GM12878 (cell line): Measurements from ENCODE around the gene DCTN1. TPM values are rescaled to one million over a fixed set of nuclear protein-coding genes. Genes with fewer than 3 reads are reported as not detected.

Source experiments
- BACH1 ChIP-seq: fragments of 450-650 bp; IDR thresholded peaks from 2 replicates; pipeline ENCODE4 v1.6.1; 2017; ENCODE audit warnings: mild to moderate bottlenecking, borderline replicate concordance
- CEBPB ChIP-seq, 2 experiments: fragments of 150-350 bp in 1 of 2; IDR thresholded peaks; 2 replicates each; pipeline ENCODE4 v1.6.1; 2012 to 2014; ENCODE audit warnings: low read depth in 2 of 2, low read length in 2 of 2, borderline replicate concordance in 1 of 2, inconsistent platforms in 1 of 2
- IKZF2 ChIP-seq, 2 experiments: fragments of 450-650 bp; IDR thresholded peaks; 2 replicates each; pipeline ENCODE4 v1.6.1; 2017; ENCODE audit warnings: mild to moderate bottlenecking in 2 of 2, moderate library complexity in 2 of 2
- JUNB ChIP-seq: IDR thresholded peaks from 2 replicates; pipeline ENCODE4 v1.6.1; 2016; ENCODE audit warnings: antibody characterized with exemption, mild to moderate bottlenecking
- MTA3 ChIP-seq: IDR thresholded peaks from 2 replicates; pipeline ENCODE4 v1.6.1; 2012; ENCODE audit warnings: low read length, inconsistent platforms, borderline replicate concordance
- SIX5 ChIP-seq: IDR thresholded peaks from 2 replicates; pipeline ENCODE4 v1.6.1; 2011; ENCODE audit warnings: mild to moderate bottlenecking, low read depth, low read length, moderate library complexity; ENCODE audit not compliant: severe bottlenecking
- polyA plus RNA-seq, 11 experiments: library from polyadenylated mRNA; depleted of rRNA in 4 of 11; unstranded in 6 of 11; stranded (reverse) in 5 of 11; fragments of >200 nt; fragmentation: Nextera tagmentation in 4 of 11; fragmentation: Illumina TruSeq in 1 of 11; extraction: Ambion mirVana in 4 of 11; extraction: Trizol in 1 of 11; gene quantifications; 1 replicate in 1 of 11; 2 replicates in 10 of 11; pipeline versions ENCODE4 v1.2.1 to v1.2.3, GENCODE V29; 2011 to 2016; ENCODE audit warnings: inconsistent platforms in 2 of 11, missing spikeins in 2 of 11, low read depth in 1 of 11
- total RNA-seq, 4 experiments: library from RNA; depleted of rRNA in 3 of 4; stranded (reverse); fragments of >200 nt in 3 of 4; fragmentation: Illumina TruSeq in 1 of 4; extraction: Trizol in 1 of 4; gene quantifications; 2 replicates each; pipeline versions ENCODE4 v1.2.1 to v1.2.3, GENCODE V29; 2013 to 2021
- TF ChIP-seq, protein P1 (sequence below): IDR thresholded peaks from 2 replicates; pipeline ENCODE4 v1.6.1; 2012; ENCODE audit warnings: low read length, inconsistent platforms
- TF ChIP-seq, protein P2 (sequence below): fragments of 450-650 bp; IDR thresholded peaks from 2 replicates; pipeline ENCODE4 v1.6.1; 2017; ENCODE audit warnings: mild to moderate bottlenecking, low read depth, inconsistent platforms; ENCODE audit not compliant: poor library complexity, severe bottlenecking
- TF ChIP-seq, protein P3 (sequence below): fragments of 450-650 bp; IDR thresholded peaks from 2 replicates; pipeline ENCODE4 v1.6.1; 2017; ENCODE audit warnings: mild to moderate bottlenecking, moderate library complexity

The DCTN1 gene
- total and polyA plus RNA-seq, 10 of the 15 experiments (the other 5 are each of a cell fraction or from before 2014, with no cell fraction given), result 44.1 to 116 (median 64.8) TPM

DNA sequence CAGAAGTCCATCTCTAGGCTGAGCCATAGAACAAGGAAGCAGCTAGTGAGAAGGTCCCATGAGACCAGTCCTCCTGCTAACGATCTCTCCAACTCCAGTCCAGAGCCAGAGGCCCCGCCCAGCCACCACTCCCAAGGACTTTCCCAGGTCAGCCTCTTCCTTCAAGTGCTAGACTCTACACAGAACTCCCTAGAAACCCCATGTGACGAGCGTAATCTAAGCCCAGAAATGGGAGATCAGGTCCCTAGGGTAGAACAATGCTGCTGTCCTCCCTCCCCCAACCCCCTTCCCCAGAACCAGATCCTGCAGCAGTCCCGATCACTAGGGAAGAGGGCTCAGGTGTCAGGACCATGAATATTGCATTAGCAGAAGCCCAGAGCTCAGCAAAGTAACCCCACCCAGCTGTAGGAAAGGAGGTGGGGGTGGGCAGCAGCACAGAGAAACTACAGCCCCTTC is 6.9 kb downstream of the DCTN1 start (continued):
- TF ChIP-seq, protein P1, sequence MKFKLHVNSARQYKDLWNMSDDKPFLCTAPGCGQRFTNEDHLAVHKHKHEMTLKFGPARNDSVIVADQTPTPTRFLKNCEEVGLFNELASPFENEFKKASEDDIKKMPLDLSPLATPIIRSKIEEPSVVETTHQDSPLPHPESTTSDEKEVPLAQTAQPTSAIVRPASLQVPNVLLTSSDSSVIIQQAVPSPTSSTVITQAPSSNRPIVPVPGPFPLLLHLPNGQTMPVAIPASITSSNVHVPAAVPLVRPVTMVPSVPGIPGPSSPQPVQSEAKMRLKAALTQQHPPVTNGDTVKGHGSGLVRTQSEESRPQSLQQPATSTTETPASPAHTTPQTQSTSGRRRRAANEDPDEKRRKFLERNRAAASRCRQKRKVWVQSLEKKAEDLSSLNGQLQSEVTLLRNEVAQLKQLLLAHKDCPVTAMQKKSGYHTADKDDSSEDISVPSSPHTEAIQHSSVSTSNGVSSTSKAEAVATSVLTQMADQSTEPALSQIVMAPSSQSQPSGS, result no peak
- TF ChIP-seq, protein P2, sequence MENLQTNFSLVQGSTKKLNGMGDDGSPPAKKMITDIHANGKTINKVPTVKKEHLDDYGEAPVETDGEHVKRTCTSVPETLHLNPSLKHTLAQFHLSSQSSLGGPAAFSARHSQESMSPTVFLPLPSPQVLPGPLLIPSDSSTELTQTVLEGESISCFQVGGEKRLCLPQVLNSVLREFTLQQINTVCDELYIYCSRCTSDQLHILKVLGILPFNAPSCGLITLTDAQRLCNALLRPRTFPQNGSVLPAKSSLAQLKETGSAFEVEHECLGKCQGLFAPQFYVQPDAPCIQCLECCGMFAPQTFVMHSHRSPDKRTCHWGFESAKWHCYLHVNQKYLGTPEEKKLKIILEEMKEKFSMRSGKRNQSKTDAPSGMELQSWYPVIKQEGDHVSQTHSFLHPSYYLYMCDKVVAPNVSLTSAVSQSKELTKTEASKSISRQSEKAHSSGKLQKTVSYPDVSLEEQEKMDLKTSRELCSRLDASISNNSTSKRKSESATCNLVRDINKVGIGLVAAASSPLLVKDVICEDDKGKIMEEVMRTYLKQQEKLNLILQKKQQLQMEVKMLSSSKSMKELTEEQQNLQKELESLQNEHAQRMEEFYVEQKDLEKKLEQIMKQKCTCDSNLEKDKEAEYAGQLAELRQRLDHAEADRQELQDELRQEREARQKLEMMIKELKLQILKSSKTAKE, result no peak
- no peak for TF ChIP-seq IKZF2 (IDR thresholded peaks at IDR 0.05)
- no peak for TF ChIP-seq MTA3
- TF ChIP-seq, protein P3, sequence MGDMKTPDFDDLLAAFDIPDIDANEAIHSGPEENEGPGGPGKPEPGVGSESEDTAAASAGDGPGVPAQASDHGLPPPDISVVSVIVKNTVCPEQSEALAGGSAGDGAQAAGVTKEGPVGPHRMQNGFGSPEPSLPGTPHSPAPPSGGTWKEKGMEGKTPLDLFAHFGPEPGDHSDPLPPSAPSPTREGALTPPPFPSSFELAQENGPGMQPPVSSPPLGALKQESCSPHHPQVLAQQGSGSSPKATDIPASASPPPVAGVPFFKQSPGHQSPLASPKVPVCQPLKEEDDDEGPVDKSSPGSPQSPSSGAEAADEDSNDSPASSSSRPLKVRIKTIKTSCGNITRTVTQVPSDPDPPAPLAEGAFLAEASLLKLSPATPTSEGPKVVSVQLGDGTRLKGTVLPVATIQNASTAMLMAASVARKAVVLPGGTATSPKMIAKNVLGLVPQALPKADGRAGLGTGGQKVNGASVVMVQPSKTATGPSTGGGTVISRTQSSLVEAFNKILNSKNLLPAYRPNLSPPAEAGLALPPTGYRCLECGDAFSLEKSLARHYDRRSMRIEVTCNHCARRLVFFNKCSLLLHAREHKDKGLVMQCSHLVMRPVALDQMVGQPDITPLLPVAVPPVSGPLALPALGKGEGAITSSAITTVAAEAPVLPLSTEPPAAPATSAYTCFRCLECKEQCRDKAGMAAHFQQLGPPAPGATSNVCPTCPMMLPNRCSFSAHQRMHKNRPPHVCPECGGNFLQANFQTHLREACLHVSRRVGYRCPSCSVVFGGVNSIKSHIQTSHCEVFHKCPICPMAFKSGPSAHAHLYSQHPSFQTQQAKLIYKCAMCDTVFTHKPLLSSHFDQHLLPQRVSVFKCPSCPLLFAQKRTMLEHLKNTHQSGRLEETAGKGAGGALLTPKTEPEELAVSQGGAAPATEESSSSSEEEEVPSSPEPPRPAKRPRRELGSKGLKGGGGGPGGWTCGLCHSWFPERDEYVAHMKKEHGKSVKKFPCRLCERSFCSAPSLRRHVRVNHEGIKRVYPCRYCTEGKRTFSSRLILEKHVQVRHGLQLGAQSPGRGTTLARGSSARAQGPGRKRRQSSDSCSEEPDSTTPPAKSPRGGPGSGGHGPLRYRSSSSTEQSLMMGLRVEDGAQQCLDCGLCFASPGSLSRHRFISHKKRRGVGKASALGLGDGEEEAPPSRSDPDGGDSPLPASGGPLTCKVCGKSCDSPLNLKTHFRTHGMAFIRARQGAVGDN, result no peak
- no peak for TF ChIP-seq BACH1
- no peak for TF ChIP-seq JUNB
- no peak for TF ChIP-seq CEBPB (IDR thresholded peaks at IDR 0.05; ENCODE audit: borderline replicate concordance in 1 of 2, low read depth in 2 of 2, low read length in 2 of 2)
- TF ChIP-seq SIX5, result no peak
